GM18907 (cell line): Measurements from ENCODE around the gene BTG1.

Experiments used
- ATAC-seq: cut with Tn5 transposase; IDR thresholded peaks from one replicate; pipeline ENCODE4 v1.9.1; 2021; ENCODE audit warnings: mild to moderate bottlenecking, moderate library complexity; ENCODE audit not compliant: unreplicated experiment

The BTG1 gene

GRCh38 chr12:92105110-92105509 lies 40.5 kb downstream of the BTG1 start:
- no peak for ATAC-seq

DNA sequence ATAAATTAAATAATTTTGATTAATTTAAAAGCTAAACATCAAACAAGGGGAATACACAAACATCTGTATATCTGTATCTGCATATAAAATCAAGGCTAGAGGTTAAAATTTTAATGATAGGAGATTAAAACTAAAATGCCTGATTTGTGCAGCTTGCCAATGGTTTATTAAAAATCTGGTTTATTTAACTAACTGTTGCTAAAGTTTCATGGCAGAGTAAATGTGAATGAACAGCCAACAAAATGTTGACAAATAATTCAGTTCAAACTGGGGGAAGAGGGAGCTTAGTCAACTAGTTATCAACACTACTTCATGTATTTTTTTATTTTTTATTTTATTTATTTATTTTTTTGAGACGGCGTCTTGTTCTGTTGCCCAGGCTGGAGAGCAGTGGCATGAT lies 43.0 kb downstream of the BTG1 start:
- ATAC-seq: no peak

GRCh38 chr12:92098594-92099380 lies 46.9 kb downstream of the BTG1 start:
- no peak for ATAC-seq

DNA sequence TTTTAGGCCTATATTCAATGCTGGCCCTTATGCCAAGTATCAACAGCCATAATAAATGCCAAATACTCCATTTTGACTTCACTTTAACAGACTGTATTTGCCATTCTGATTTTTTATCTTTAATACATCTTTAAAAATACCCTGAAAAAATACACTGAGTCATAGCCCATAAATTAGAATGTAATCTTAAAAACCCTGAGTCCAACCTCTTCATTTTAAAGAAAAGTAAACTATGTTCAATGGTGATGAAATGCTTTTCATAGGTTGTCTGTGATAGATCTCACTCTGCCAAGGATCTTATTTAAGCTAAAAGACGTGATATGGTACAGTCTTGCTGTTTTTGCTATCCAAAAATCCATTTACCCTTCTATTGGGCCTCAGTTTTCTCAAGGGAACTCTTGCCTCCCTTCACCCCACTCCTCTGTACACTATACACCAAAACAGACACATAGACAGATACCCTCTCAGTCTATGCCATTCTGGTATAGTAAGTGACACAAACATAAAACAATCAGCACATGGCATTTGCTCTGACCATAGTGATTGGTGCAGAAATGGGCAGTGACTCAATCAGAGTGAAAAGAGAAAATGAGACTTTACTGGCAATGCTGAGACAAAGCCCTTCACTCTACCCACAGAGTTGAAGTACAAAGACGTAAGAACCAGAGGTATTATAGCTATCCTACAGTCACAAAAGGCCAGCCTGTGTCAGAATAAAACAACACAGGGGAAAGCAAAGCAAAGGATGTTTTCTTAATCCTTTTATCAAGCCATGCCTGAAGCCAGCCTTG lies 49.1 kb downstream of the BTG1 start:
- ATAC-seq: no peak

DNA sequence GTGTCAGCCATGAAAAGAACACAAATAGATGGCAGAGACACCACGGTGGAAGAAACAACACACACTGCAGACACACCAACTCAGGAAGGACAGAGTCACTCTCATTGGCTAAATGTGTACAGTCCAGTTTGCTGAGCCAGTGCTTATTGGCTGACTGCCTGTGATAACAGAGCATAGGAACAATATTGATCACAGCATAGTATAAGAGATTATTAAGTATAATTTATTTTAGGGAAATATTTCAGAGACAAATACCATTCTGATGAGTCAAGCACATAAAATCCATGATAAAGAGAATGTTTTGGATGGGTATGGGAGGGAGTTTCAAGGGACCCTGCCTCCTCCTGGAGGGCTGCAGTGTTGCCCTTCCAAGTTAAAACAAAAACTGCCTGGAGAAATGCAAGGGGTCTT lies 50.9 kb downstream of the BTG1 start:
- ATAC-seq: peak; percentile 38

- peak; percentile 75 for ATAC-seq
Measured at GRCh38 chr12:92094301-92094700, 51.3 kb downstream of the BTG1 start.
